DOHH2 (cell line): Measurements from ENCODE around the gene SYNE3.

Experiments used
- EZH2phosphoT487 ChIP-seq: fragments of 200-600 bp; sonication (generic); IDR thresholded peaks from 2 replicates; pipeline ENCODE4 v1.6.1; 2017; ENCODE audit warnings: borderline replicate concordance, mild to moderate bottlenecking, antibody characterized with exemption, low read length, moderate library complexity, mixed read lengths
- TF ChIP-seq, protein P1 (sequence below): fragments of 200-600 bp; sonication (generic); IDR thresholded peaks from one replicate; pipeline ENCODE4 v1.5.1; 2014; ENCODE audit warnings: antibody characterized with exemption, mild to moderate bottlenecking, low read depth, low read length; ENCODE audit not compliant: poor library complexity, severe bottlenecking

DNA sequence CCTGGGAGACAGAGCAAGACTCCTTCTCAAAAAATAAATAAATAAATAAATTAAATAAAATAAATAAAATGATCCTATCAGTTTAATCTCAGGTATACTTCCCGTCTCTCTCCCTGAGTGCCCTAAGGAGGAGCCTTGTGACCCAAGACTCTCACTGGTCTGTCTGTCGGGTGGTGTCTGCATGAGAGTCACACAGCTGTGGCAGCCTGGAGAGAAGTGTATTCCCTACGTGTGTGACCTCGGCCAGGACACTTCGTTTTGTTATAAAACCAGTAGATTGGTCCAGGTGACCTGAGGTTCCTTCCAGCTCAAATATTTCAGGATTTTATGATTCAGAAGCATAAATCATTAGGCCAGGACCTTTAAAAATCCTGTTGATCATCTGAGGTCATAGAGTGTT is 4.8 kb downstream of the SYNE3 start:
- TF ChIP-seq, protein P1, sequence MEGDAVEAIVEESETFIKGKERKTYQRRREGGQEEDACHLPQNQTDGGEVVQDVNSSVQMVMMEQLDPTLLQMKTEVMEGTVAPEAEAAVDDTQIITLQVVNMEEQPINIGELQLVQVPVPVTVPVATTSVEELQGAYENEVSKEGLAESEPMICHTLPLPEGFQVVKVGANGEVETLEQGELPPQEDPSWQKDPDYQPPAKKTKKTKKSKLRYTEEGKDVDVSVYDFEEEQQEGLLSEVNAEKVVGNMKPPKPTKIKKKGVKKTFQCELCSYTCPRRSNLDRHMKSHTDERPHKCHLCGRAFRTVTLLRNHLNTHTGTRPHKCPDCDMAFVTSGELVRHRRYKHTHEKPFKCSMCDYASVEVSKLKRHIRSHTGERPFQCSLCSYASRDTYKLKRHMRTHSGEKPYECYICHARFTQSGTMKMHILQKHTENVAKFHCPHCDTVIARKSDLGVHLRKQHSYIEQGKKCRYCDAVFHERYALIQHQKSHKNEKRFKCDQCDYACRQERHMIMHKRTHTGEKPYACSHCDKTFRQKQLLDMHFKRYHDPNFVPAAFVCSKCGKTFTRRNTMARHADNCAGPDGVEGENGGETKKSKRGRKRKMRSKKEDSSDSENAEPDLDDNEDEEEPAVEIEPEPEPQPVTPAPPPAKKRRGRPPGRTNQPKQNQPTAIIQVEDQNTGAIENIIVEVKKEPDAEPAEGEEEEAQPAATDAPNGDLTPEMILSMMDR = no peak
- TF ChIP-seq EZH2phosphoT487 = no peak
